ENCODE data around the gene FNDC7.

DNA sequence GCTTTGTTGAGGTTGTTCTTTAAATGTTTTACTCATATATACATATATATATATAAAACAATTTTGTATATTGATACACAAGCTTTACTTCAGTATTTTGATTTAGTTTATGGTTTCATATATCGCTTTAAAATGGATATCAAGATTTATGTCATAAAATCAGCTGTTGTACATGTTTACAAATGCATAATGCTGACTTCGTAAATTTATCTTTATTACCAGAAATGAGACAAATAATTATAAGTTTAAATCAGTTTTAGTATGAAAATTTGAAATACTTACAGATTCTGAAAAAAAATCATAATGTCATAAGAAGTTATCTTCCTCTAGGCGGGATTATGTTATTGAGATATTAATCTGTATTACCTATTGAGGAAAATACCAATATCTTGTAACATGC lies 40.7 kb downstream of the FNDC7 start:
- TF ChIP-seq, protein P1, sequence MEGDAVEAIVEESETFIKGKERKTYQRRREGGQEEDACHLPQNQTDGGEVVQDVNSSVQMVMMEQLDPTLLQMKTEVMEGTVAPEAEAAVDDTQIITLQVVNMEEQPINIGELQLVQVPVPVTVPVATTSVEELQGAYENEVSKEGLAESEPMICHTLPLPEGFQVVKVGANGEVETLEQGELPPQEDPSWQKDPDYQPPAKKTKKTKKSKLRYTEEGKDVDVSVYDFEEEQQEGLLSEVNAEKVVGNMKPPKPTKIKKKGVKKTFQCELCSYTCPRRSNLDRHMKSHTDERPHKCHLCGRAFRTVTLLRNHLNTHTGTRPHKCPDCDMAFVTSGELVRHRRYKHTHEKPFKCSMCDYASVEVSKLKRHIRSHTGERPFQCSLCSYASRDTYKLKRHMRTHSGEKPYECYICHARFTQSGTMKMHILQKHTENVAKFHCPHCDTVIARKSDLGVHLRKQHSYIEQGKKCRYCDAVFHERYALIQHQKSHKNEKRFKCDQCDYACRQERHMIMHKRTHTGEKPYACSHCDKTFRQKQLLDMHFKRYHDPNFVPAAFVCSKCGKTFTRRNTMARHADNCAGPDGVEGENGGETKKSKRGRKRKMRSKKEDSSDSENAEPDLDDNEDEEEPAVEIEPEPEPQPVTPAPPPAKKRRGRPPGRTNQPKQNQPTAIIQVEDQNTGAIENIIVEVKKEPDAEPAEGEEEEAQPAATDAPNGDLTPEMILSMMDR (IDR thresholded peaks at IDR 0.05): no peak
- TF ChIP-seq EP300 (IDR thresholded peaks at IDR 0.05) (no peak), POLR2AphosphoS5 (IDR thresholded peaks at IDR 0.05) (no peak)
